Measurements from ENCODE around the gene CLEC17A.
"Not testable (repeated sequence)": the region's sequence is repeated elsewhere in the genome, so short reads cannot be mapped to it uniquely, and the experiment has no call there.

The CLEC17A gene

DNA sequence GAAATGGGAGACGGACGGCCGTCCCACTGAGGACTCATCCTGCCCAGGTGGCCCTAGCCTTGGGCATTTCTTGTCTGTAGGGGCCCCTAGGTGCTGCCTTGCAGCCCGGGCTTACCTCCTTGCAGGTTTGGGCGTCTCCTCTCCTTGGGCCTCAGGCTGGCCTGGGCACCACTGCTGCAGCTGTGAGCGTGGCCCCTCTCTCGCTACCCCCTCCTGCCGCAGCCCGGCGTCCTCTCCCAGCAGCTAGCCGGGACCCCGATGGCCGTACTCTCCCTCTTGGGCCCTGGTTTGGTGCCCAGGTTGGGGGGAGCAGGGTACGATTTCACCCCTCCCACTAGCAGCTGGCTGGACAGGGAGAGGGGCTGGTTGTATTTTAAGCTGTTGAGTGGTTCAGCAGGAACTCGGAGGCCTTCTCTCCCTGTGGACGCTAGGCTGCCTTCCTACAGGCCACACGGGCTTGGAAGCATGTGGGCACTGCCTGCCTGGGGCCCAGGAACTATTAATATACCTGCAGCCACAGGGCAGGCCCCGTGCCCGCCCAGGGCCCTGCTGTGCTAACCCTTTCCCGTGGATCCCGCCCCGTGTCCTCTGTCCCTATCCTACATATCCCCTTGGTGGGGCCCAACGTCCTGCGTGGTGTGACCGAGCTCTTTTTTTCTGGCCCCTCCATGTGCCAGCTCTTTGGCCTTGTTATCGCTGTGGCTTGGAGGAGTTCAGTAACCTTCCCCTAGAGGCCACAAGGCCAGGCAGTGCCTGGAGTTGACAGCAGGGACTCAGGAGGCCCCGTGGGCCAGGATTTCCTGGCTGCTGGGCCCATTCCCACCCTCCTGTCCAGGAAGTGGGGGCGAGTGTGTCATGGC lies 22.7 kb upstream of the CLEC17A start:
- DNase-seq = no peak

GRCh38 chr19:14560776-14561108 lies 22.1 kb upstream of the CLEC17A start:
- DNase-seq = no peak

DNA sequence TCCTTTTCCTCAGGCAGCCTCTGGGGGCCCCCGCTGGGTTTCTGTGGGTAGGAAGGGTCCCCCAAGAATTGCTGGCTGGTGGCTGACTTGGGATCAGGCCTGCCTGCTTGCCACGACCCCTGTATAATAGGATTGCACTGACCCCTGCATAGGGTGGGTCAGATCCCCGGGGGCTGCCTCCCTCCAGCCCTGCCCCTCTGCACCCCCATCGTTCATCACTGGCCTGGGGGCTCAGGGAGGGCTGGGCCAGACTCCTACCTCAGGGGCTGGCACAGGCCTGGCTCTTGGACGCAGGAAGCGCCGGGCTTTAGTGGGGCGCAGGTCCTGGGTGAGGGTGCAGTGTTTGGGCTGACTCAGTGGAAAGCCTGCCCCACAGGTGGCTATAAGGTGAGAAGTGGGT lies 21.6 kb upstream of the CLEC17A start:
- DNase-seq = no peak

- no peak for DNase-seq
Measured at GRCh38 chr19:14561847-14562351, 21.0 kb upstream of the CLEC17A start.

GRCh38 chr19:14562660-14563589 lies 20.0 kb upstream of the CLEC17A start:
- no peak for DNase-seq

GRCh38 chr19:14563590-14563926 lies 19.3 kb upstream of the CLEC17A start:
- DNase-seq = no peak

DNA sequence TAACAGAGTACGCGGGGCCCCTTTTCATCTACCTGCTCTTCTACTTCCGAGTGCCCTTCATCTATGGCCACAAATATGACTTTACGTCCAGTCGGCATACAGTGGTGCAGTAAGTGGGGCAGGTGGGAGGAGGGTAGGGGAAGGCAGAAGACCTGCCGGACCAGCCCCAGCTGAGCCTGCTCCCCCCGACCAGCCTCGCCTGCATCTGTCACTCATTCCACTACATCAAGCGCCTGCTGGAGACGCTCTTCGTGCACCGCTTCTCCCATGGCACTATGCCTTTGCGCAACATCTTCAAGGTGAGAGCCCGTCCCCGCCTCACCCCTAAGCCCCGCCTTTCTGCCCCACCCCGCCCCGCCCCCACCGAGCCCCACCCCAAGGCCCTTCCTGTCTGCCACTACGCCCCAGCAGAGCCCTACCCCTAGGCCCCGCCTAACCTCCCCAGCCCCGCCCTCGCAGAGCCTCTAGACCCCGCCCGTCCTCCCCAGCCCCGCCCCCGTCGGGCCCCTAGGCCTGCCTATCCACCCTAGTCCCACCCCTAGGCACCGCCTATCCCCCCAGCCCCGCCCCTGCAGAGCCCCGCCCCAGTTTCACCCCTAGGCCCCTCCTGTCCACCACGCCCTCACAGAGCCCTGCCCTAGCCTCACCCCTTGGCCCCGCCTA lies 18.8 kb upstream of the CLEC17A start:
- DNase-seq = peak; percentile 26

GRCh38 chr19:14564652-14565297 lies 18.1 kb upstream of the CLEC17A start:
- DNase-seq = not testable (repeated sequence)

DNA sequence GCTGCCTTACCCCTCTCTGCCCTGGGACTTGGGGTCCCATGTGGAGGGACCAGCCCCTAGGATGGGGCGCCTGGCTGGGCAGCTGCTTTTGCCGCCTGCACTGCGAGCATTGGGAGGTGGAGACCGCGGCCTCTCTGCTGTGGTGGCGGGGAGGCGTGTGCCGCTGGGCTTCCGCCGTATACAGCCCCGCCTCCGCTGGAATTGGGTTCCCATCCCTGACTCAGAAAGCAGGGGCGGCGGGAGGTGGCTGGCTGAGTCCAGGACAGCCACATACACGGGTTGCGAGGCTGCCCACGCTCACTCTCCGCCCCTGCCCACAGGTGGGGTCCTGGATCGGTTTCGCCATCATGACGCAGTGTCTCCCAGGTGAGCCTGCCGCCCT lies 17.6 kb upstream of the CLEC17A start:
- no peak for DNase-seq

DNA sequence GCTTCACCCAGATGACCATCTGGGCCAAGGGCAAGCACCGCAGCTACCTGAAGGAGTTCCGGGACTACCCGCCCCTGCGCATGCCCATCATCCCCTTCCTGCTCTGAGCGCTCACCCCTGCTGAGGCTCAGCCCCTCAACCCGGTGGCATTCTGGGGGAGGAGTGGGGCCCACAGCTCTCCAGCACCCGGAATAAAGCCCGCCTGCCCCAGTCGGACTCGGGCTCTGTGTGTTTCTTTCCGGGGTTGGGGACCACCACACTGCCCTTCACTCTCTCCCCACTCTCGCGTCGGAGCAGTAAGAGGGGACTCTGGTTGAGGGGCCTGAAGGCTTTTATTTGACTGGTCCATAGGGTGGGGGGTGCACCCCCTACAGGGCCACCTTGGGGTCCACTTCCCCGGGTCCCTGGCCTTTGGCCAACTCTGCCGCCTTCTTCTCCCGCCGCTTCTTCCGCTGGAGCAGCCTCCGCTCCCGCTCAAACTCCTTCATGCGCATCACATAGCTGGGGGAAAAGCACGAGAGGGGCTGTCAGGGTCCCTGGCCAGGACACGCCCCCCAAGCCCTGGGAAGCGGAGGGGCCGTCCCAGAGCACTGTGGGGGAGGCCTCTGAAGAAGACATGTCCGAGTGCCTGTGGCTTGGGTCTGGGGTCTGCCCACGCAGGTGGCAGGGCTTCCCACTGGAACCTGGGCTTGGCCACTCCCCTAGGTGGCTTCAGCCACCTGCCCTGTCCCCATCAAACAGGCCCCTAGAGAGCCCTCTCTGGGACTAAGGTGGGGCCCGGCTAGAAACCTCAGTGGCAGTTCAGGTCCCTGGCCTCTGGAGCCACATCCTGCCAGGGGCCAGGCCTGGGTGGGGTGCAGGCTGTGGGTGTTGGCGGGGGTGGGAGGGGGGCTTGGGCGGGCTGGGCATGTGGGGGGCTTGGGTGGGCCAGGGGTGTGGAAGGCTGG lies 16.8 kb upstream of the CLEC17A start:
- DNase-seq = no peak

GRCh38 chr19:14566712-14567077 lies 16.2 kb upstream of the CLEC17A start:
- DNase-seq = no peak

GRCh38 chr19:14567079-14567478 lies 15.8 kb upstream of the CLEC17A start:
- no peak for DNase-seq

DNA sequence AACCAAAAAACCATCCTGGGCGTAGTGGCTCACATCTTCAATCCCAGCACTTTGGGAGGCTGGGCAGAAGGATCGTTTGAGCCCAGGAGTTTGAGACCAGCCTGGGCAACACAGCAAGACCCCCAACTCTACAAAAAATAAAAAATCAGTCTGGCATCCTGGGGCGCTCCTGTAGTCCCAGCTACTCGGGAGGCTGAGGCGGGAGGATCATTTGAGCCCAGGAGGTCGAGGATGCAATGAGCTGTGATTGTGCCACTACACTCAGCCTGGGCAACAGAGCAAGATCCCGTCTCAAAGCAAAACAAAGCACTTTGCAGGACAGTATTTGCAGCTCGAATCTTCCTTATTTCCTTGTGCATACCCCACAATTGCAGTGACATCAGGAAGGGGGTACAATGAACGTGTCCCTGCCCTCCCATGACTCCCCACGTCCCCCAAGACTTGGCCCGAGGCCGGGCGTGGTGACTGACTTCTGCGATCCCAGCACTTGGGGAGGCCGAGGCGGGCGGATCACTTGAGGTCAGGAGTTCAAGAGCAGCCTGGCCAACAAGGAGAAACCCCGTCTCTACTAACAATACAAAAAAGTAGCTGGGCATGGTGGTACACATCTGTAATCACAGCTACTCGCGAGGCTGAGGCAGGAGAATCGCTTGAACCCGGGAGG lies 11.9 kb upstream of the CLEC17A start:
- no peak for DNase-seq

DNA sequence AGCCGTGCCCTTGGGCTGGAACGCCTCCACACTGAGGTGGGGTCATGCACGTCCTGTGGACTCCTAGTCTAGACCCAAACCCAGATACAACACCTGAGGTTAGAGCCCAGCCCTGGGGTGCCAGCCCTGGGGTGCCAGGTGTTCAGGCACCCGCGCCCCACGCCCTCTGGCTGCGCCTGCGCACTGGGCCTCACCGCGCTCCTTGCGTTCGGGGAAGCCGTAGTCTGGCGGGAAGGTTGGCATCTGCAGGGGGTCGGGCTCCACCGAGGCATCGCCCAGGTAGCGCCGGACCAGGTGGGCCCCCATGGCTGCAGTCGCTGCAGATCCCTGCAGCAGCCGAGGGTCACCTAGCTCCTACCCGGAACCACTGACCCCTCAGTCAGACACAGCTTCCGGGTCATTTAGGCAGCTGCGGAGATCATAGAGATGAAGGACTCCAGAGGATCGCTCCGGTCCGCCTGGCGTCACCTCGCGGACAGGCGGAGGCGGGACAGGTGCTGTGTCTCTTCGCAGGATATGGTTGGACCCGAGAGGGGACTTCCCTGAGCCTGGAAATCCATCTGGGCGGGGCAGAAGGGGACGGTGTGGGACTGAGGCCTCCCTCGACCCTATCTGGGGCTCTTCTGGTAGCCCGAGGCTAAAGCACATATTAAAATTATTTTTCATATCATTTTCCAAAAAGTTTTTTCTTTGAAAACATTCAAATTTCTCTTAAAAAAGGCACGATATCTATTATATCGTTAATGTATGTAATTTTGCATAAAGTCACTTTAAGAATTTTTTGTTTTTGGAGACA lies 11.0 kb upstream of the CLEC17A start, which contains the start of gene NDUFB7:
NDUFB7 (minus strand) TSS at position 372 of the 796 bp plus-strand sequence; CDS start at position 306, 66 bp downstream.
- DNase-seq = peak; percentile 96

DNA sequence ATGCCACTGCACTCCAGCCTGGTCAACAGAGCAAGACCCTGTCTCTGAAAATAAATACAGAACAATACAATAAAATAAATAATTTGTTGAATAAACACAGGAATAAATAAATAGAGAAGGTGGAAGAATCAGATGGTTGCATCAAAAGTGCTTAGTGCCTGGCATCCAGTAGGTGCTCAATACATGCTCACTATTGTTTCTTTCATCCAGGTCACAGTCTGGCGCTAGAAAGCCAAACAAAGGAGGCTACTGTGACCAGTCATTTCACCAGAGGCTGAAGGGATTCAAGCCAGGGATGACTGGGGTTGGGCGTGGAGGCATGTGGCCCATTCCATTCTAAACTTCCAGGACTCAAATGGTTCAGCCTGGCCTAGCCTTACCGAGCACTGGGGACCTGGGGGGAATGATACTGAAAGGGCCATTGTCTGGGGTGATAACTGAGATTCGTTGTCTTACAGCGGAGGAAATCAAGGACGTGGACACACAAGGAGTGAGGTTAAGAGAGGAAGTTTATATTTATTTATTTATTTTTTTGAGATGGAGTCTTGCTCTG lies 7.4 kb upstream of the CLEC17A start:
- no peak for DNase-seq

- DNase-seq = no peak
Measured at GRCh38 chr19:14576363-14576762, 6.5 kb upstream of the CLEC17A start.

GRCh38 chr19:14577264-14577663 lies 5.6 kb upstream of the CLEC17A start:
- DNase-seq = no peak

- DNase-seq = peak; percentile 18
Measured at GRCh38 chr19:14577885-14578427, 4.9 kb upstream of the CLEC17A start.

DNA sequence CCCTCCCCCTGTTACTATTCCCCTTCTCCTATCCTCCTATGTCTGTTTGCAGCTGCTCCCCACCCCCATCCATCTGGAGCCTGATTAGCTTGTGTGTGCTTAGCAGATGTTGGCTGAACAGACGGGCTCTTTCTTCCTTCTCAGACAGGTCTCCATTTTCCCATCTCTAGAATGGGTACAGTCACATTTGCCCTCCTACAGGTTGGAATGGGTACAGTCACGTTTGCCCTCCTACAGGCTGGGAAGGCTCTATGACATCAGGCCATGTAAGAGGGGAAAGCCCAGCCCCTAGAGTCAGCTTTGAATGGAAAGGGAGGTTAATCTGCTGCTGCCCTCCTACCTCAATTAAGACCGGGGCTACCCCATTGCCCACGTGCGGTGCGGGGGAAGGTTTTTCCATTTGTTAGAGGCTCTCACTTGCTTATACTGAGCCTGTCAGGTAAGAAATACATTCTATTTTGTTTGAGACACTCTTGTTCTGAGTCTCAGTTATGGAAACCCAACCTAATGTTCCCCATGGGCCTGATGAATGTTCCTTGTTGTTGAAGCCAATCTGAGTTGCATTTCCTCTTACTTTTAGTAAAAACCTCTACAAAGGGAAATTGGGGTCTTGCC lies 2.2 kb upstream of the CLEC17A start:
- DNase-seq = no peak

Data from DMS53 (cell line).